NCI-H2107 treated with DMSO at 0.1 percent for 48 hours (cell line): Measurements from ENCODE around the gene TMEM202.
"Not testable (repeated sequence)": the region's sequence is repeated elsewhere in the genome, so short reads cannot be mapped to it uniquely, and the experiment has no call there.

Source experiments
- DNase-seq: peaks from one replicate; lab custom pipeline; 2025; ENCODE audit not compliant: unreplicated experiment; lab: John Stamatoyannopoulos, UW

TMEM202 gene

GRCh38 chr15:72398648-72399047, 543 bp downstream of the TMEM202 start:
- no peak for DNase-seq

GRCh38 chr15:72402726-72403125, 4.6 kb downstream of the TMEM202 start:
- DNase-seq = no peak

DNA sequence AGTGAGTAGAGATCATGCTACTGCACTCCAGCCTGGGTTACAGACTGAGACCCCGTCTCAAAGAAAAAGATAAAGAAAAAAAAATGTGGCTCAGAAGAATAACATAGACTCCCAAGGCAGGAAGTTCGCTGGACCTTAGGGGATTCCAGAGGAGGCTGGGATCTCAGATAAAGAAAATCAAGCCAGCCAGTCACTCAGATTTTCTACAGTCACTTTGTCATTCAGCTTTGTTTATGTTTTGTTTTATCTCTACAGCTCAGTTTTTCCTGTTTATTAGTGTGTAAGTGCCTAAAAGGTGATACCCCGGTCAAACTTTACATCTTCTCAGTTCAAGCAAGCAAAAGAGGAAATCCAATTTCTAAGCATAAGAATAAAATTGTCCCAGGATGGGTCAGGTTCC, 6.3 kb downstream of the TMEM202 start:
- DNase-seq = no peak

DNA sequence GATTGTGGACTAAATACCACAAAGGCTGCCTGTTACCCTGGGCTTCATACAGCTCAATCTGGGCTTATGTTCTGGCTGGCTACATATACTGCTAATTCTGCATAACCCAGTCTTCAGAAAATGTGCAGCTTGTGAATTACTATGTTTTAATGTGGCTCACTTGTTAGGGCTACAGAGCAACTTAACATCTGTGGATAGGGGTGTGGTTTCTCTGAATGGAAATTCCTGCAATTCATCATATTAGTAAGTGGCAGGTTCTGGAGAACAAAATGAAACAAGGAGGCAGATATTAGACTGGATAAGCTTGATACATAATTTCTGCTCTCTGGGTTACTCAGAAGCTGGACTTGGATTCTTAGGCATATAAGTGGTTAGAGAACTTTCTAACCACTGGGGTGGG, 6.7 kb downstream of the TMEM202 start:
- no peak for DNase-seq

DNA sequence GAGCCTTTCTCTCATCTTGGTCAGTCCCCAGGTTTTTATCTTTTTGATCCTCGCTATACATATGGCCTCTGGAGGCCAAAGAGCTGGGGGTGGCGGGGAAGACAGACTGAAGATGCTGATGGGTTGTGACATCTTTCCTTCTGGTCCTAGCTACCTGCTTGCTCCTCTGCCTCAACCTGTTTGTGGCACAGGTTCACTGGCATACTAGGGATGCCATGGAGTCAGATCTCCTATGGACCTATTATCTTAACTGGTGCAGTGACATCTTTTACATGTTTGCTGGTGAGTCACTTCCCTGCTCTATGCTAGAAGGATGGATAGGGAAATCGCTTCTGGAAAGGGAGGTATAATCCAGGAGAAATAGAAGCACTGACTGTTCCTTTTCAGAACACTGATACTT, 8.8 kb downstream of the TMEM202 start:
- DNase-seq = no peak

DNA sequence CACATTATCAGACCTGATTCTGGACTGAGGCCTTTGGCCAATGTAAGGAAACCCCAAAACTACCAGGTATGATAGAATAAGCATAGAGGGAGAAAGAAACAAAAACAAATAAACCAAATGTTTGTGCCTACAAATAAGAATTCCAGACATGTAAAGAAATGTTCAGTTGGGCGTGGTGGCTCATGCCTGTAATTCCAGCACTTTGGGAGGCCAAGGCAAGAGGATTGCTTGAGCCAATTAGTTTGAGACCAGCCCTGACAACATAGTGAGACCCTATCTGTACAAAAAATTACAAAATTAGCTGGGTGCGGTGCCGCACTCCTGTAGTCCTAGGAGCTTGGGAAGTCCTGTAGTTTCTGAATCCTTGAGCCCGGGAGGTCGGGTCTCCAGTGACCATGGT, 13.0 kb downstream of the TMEM202 start:
- DNase-seq = no peak

- no peak for DNase-seq
Observed at GRCh38 chr15:72411544-72411943, 13.4 kb downstream of the TMEM202 start.

DNA sequence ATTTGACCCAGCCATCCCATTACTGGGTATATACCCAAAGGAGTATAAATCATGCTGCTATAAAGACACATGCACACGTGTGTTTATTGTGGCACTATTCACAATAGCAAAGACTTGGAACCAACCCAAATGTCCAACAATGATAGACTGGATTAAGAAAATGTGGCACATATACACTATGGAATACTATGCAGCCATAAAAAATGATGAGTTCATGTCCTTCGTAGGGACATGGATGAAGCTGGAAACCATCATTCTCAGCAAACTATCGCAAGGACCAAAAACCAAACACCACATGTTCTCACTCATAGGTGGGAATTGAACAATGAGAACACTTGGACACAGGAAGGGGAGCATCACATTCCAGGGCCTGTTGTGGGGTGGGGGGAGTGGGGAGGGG, 15.2 kb downstream of the TMEM202 start:
- not testable (repeated sequence) for DNase-seq

DNA sequence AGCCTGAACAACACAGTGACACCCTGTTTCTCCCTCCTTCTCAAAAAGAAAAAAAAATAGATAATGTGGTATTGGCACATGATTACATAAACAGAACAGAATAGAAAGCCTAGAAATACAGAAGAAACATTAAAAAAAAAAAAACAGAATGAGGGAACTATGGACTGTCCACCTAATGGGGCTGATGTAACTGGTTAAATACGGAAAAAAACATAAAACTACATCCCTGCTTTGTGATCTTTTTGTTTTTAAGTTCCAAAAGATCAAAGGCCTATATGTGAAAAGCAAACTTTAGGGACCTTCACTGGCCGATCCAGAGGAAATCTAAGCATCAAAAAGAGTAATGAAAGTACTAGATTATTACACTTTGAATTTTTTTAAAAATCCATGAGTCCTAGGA, 17.2 kb downstream of the TMEM202 start:
- no peak for DNase-seq

DNA sequence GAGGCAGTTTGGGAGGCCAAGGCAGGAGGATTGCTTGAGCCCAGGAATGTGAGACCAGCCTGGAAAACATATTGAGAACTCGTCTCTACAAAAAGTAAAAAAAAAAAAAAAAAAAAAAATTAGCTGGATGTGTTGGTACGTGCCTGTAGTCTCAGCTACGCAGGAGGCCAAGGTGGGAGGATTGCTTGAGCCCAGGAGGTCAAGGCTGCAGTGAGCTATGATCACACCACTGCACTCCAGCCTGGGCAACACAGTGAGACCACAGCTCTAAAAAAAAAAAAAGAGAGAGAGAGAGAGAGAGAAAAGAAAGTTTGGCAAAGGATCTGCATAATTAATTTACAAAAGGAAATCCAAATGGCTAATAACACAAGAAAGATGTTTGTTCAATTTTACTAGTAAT, 21.7 kb downstream of the TMEM202 start:
- not testable (repeated sequence) for DNase-seq

GRCh38 chr15:72420576-72420975, 22.5 kb downstream of the TMEM202 start:
- DNase-seq = no peak

DNA sequence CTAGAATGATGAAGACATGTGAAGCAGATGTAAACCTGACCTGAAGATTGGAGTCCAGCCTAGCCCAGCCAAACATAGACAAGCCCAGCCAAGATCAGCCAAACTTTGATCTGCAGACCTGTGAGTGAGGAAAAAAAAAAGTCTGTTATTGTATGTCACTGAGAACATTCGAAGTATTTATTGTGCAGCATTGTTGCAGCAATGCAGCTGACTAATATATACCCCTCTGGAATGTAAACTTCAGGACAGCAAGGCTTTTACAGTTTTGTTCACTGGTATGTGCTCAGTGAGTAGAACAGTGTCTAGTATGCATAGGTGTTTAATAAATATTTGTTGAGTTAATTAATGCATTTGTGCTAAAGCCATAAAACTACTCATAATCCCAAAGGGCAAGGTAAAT, 23.4 kb downstream of the TMEM202 start:
- no peak for DNase-seq

DNA sequence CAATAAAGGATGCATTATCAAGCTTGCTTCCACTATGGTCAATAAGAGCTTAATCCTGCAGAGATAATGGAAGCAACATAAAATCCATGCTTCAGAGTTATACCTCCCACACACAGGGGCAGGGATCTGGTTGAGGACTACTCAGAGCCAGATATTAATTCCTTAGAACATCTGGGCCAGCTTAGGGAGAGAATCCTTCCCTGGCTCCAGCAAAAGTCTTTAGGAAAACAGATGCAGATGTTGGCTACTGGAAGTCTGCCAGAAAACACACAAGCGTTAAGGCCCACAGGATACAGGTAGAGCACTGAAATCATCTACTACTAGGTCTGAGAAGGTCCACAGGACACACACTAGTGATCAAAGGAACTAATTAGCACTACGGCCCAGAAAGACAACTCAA, 25.2 kb downstream of the TMEM202 start:
- no peak for DNase-seq

DNA sequence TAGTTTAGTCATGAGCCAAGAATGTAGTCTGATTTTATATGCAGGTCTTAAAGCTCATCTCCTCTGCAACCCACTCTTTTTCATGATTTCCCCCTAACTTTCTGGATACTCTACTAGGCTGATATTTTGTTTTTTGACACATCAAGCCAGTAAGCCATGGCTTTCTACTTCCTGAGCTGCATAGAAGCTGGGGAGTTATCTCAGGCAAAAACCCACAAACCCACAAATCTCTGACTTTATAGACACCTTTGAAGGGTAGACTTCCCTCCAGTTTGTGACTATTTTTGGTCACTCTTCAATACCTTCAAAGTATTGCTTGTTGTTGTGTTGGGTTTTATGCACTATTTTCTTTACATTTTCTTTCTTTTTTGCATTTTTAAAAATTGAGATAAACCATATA, 28.6 kb downstream of the TMEM202 start:
- no peak for DNase-seq

GRCh38 chr15:72437650-72438316, 39.7 kb downstream of the TMEM202 start:
- no peak for DNase-seq

GRCh38 chr15:72442848-72443247, 44.7 kb downstream of the TMEM202 start:
- not testable (repeated sequence) for DNase-seq

- DNase-seq = no peak
Observed at GRCh38 chr15:72445426-72445825, 47.3 kb downstream of the TMEM202 start.

DNA sequence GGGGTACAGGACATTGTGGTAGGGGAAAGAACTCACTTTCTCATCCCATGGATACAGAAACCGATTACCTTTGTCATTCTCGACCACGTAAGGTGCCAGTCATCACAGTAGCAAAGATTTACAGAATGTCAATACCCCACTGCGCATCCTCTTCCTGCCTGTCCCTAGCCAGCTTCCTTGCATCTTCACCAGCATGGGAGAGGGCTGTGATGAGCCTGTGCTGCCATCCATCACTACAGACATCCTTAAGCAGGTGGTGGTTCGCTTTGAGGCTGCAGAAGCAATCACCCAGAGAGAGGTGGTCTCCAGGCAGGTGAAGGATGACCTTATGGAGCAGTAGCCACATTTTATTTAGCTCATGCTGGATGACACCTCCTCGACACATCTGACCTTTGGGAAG, 52.7 kb downstream of the TMEM202 start:
- DNase-seq = no peak

DNA sequence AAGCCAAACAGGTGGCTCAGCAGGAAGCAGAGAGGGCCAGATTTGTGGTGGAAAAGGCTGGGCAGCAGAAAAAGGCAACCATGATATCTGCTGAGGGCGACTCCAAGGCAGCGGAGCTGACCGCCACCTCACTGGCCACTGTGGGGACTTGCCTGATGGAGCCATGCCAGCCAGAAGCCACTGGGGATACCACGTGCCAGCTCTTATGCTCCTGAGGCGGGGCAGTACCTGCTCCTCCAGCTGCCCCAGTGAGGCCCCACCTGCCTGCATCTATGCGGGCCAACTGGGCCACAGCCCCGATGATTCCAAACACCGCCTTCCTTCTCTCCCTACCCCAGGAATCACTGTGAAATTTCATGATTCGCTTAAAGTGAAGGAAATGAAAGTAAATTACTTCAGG, 53.1 kb downstream of the TMEM202 start:
- DNase-seq = no peak

DNA sequence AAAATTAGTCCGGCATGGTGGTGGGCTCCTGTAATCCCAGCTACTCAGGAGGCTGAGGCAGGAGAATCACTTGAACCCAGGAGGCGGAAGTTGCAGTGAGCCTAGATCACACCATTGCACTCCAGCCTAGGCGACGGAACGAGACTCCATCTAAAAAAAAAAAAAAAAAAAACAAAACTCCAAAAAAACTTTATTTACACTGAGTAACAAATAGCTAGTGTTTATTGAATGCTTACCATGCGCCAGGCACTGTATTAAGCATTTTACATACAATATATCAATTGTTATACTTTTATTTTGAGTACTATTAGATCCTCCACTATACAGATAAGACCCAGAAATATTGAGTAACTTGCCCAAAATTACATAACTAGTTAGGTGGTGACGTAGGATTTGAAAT, 58.6 kb downstream of the TMEM202 start:
- no peak for DNase-seq
